PC-3 (cell line): ENCODE measurements around the gene PRM3. TPM values are rescaled to one million over a fixed set of nuclear protein-coding genes. Genes with fewer than 3 reads are reported as not detected.

Source experiments
- ATAC-seq: fragments of 200-7000 bp; cut with Tn5 transposase; 2 replicates; pipeline ENCODE4 v1.9.1; 2020; ENCODE audit warnings: mild to moderate bottlenecking, moderate library complexity
- BruUV-seq: library from RNA; stranded (reverse); fragments of 400-500 nt; replicated peaks from 2 replicates; lab custom pipeline; 2021; lab: Mats Ljungman, UMichigan
- CTCF ChIA-PET: fragments of 300-600 bp; sonication (Branson Sonifier 250); formaldehyde crosslinking; loops from one replicate; lab custom pipeline; 2022; ENCODE audit warnings: antibody characterized with exemption; lab: Charles Lee
- POLR2A ChIA-PET: fragments of 300-600 bp; sonication (Branson Sonifier 250); formaldehyde crosslinking; loops from one replicate; lab custom pipeline; 2022; ENCODE audit warnings: antibody characterized with exemption; ENCODE audit not compliant: unreplicated experiment; lab: Charles Lee
- DNase-seq: peaks from one replicate; pipeline ENCODE4 v3.0.0-alpha.2; 2015
- H2AFZ ChIP-seq: fragments of 300-600 bp; sonication (generic); 2 replicates; pipeline ENCODE4 v1.6.0; 2016; ENCODE audit warnings: antibody characterized with exemption, low read length
- H3F3A ChIP-seq: fragments of 300-600 bp; sonication (generic); one replicate; pipeline ENCODE4 v1.6.0; 2017; ENCODE audit warnings: antibody characterized with exemption, low read length, control low read depth, mild to moderate bottlenecking; ENCODE audit not compliant: unreplicated experiment
- H3K27ac ChIP-seq: fragments of 300-600 bp; sonication (generic); 2 replicates; pipeline ENCODE4 v1.5.1; 2016; ENCODE audit warnings: mild to moderate bottlenecking, low read length
- H3K27me3 ChIP-seq: fragments of 300-600 bp; sonication (generic); 2 replicates; pipeline ENCODE4 v1.6.1; 2016; ENCODE audit warnings: low read length, mixed read lengths
- H3K36me3 ChIP-seq: fragments of 300-600 bp; sonication (generic); 2 replicates; pipeline ENCODE4 v1.6.1; 2016; ENCODE audit warnings: low read depth, mixed run types, low read length, mixed read lengths
- H3K4me1 ChIP-seq: fragments of 300-600 bp; sonication (generic); 2 replicates; pipeline ENCODE4 v1.5.1; 2016; ENCODE audit warnings: low read length; ENCODE audit not compliant: insufficient read depth
- H3K4me2 ChIP-seq: fragments of 300-600 bp; sonication (generic); 2 replicates; pipeline ENCODE4 v1.6.0; 2016; ENCODE audit warnings: low read length
- H3K4me3 ChIP-seq: fragments of 300-600 bp; sonication (generic); 2 replicates; pipeline ENCODE4 v1.5.1; 2016; ENCODE audit warnings: mild to moderate bottlenecking, low read length, mixed read lengths
- H3K79me2 ChIP-seq: fragments of 300-600 bp; sonication (generic); 2 replicates; pipeline ENCODE4 v1.6.1; 2017; ENCODE audit warnings: low read length, mixed read lengths
- H3K9ac ChIP-seq: fragments of 300-600 bp; sonication (generic); 2 replicates; pipeline ENCODE4 v1.6.0; 2016; ENCODE audit warnings: mild to moderate bottlenecking, low read length
- H3K9me2 ChIP-seq: fragments of 300-600 bp; sonication (generic); replicated peaks from 2 replicates; pipeline ENCODE4 v1.6.1; 2016; ENCODE audit warnings: mixed run types, low read length, mixed read lengths
- H3K9me3 ChIP-seq: fragments of 300-600 bp; sonication (generic); 2 replicates; pipeline ENCODE4 v1.6.1; 2016; ENCODE audit warnings: low read length, mixed read lengths
- H4K20me1 ChIP-seq: fragments of 300-600 bp; sonication (generic); 2 replicates; pipeline ENCODE4 v1.6.1; 2016; ENCODE audit warnings: low read length, mixed read lengths
- CTCF ChIP-seq: fragments of 300-600 bp; sonication (generic); conservative IDR thresholded peaks from 2 replicates; pipeline ENCODE4 v1.5.1; 2017; ENCODE audit warnings: antibody characterized with exemption, low read depth, mild to moderate bottlenecking, low read length
- EZH2 ChIP-seq: fragments of 300-600 bp; sonication (generic); IDR thresholded peaks from one replicate; pipeline ENCODE4 v1.6.1; 2017; ENCODE audit warnings: antibody characterized with exemption, mild to moderate bottlenecking, low read length; ENCODE audit not compliant: unreplicated experiment
- EZH2phosphoT487 ChIP-seq: fragments of 300-600 bp; sonication (generic); IDR thresholded peaks from 2 replicates; pipeline ENCODE4 v1.6.1; 2018; ENCODE audit warnings: mild to moderate bottlenecking, antibody characterized with exemption, low read length, borderline replicate concordance
- intact Hi-C: fragments of 100-400 bp; cut with micrococcal nuclease; formaldehyde crosslinking; loops from 2 replicates; pipeline ENCODE4 v1.9.0; 2023
- total RNA-seq: library from RNA; depleted of rRNA; stranded (reverse); fragments of >200 nt; gene quantifications from 2 replicates; pipeline ENCODE4 v1.2.3, GENCODE V29; 2014

The PRM3 gene
- total RNA-seq, 1 experiment from 2014 or later = not detected

- ChIA-PET POLR2A (no interaction called here), CTCF (no interaction called here)
- no TSS peak for BruUV-seq
- no peaks in the 10 kb centered on the region for H3K27me3 ChIP-seq
- H3K4me2 ChIP-seq = no peak overlapping the region
- no peaks in the 10 kb centered on the region for H4K20me1 ChIP-seq
- no peaks in the 10 kb centered on the region for H3K9me2 ChIP-seq
- no peaks in the 10 kb centered on the region for H3K79me2 ChIP-seq
- intact Hi-C loops = no loop called here
- TF ChIP-seq CTCF (no peak), EZH2 (no peak), EZH2phosphoT487 (no peak)
- no peaks in the 10 kb centered on the region for H3K36me3 ChIP-seq
- DNase-seq = no peak
- H3K9me3 ChIP-seq = no peaks in the 10 kb centered on the region
- no peak overlapping the region for H3K27ac ChIP-seq
- H3K4me1 ChIP-seq = no peaks in the 10 kb centered on the region
- H2AFZ ChIP-seq = no peak overlapping the region
- H3F3A ChIP-seq = no peaks in the 10 kb centered on the region
- ATAC-seq = no peak
- no peak overlapping the region for H3K4me3 ChIP-seq
- no peak overlapping the region for H3K9ac ChIP-seq
Observed at GRCh38 chr16:11245222-11245737, 28.1 kb downstream of the PRM3 start.

GRCh38 chr16:11242658-11243057 is 30.8 kb downstream of the PRM3 start:
- no peak for DNase-seq
- no peaks in the 10 kb centered on the region for H3K9me2 ChIP-seq
- no peak overlapping the region for H3K4me2 ChIP-seq
- no peak overlapping the region for H3K27ac ChIP-seq
- no peaks in the 10 kb centered on the region for H3F3A ChIP-seq
- H2AFZ ChIP-seq = no peak overlapping the region
- BruUV-seq = no TSS peak
- no peak overlapping the region for H3K4me3 ChIP-seq
- ChIA-PET CTCF (no interaction called here), POLR2A (no interaction called here)
- no peaks in the 10 kb centered on the region for H3K4me1 ChIP-seq
- H3K9me3 ChIP-seq = no peaks in the 10 kb centered on the region
- no peaks in the 10 kb centered on the region for H3K36me3 ChIP-seq
- intact Hi-C loops = no loop called here
- ATAC-seq = no peak
- H3K9ac ChIP-seq = no peak overlapping the region
- H4K20me1 ChIP-seq = no peaks in the 10 kb centered on the region
- H3K79me2 ChIP-seq = no peaks in the 10 kb centered on the region
- no peaks in the 10 kb centered on the region for H3K27me3 ChIP-seq
- TF ChIP-seq CTCF (no peak), EZH2phosphoT487 (no peak), EZH2 (no peak)

GRCh38 chr16:11241480-11242204 is 31.8 kb downstream of the PRM3 start:
- Histone ChIP-seq H3K27me3 (no peaks in the 10 kb centered on the region), H4K20me1 (no peaks in the 10 kb centered on the region), H3K9ac (no peak overlapping the region), H3K9me3 (no peaks in the 10 kb centered on the region), H2AFZ (no peak overlapping the region), H3K27ac (no peak overlapping the region), H3K4me1 (no peaks in the 10 kb centered on the region), H3F3A (no peaks in the 10 kb centered on the region), H3K36me3 (no peaks in the 10 kb centered on the region), H3K4me2 (no peak overlapping the region), H3K9me2 (no peaks in the 10 kb centered on the region), H3K4me3 (no peak overlapping the region), H3K79me2 (no peaks in the 10 kb centered on the region)
- ChIA-PET POLR2A (no interaction called here), CTCF (no interaction called here)
- no peak for TF ChIP-seq EZH2
- no peak for TF ChIP-seq EZH2phosphoT487
- TF ChIP-seq CTCF = no peak
- intact Hi-C loops = no loop called here
- no peak for DNase-seq
- no peak for ATAC-seq
- BruUV-seq = no TSS peak
